Body of pancreas (tissue), 4 donors: Measurements from ENCODE around the gene SRMS.

Source experiments
- CTCF ChIP-seq, 7 experiments: fragments of 450-650 bp in 4 of 7; fragments of 200-600 bp in 3 of 7; sonication (generic) in 3 of 7; IDR thresholded peaks; one replicate each; pipeline ENCODE4 v1.5.1; 2016 to 2019; ENCODE audit warnings: antibody characterized with exemption in 7 of 7
- POLR2A ChIP-seq, 3 donors: fragments of 450-650 bp; IDR thresholded peaks; one replicate each; pipeline ENCODE4 v1.6.1; 2016; ENCODE audit warnings: antibody characterized with exemption in 3 of 3, mild to moderate bottlenecking in 2 of 3

- TF ChIP-seq CTCF (IDR thresholded peaks at IDR 0.05) = no peak
- no peak for TF ChIP-seq POLR2A (IDR thresholded peaks at IDR 0.05)
Measured at GRCh38 chr20:63529180-63529860, 18.2 kb downstream of the SRMS start.
